Stimulated activated CD4-positive, alpha-beta T cell treated with anti-CD3 and anti-CD28 coated beads, Interleukin-1b, Interleukin-23, amount 100 ng/mL, for 48 hours (primary cell): ENCODE data around the gene CHSY3.

Source experiments
- DNase-seq: peaks from one replicate; pipeline ENCODE4 v3.0.0-alpha.2; 2020

CHSY3 gene

GRCh38 chr5:130032807-130033206 is 128.5 kb downstream of the CHSY3 start:
- DNase-seq = no peak

DNA sequence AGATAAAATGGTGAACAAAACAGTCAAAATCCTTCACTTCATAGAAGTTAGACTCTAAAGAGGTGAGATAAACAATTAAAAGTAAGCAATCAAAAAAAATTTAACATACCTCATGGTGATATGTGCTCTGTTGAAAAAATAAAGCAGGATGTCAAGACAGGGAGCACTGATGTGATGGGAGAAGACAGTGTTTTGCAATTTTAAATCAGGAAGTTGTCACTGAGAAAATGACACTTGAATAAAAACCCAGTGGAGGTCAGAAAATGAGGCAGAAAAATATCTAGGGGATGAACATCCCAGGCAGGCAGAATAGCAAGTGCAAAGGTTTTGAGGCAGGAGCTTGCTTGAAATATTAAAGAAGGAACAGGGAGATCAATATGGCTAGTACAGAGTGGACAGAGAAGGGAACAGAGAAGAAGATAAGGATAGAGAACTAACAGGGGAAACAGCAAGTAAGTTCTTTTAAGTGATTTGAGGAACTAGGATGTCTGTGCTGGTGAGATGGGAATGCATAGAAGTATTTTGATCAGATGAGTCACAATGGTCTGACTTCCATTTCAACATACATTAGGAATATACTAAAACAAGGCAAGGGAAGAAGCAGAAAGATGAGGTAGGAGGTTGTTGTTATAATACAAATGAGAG is 130.4 kb downstream of the CHSY3 start:
- DNase-seq = no peak

DNA sequence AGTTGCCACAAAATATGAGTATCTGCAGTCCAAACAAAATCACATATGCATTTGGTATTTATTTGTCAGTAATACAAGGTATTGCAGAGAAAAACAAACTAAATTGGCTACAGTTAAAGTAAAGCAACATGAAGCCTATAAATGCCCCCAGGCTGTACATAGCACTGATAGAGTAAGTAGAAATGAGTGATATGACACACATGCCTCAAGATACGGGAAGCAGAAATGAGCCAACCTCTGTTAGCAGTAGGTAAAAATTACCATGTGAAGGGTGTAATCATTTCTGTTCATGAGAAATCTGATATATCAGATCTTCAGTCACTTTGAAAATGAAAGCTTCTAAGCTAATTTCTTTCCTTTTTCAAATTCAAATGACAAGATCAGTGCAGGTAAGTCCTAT is 131.1 kb downstream of the CHSY3 start:
- no peak for DNase-seq

- no peak for DNase-seq
These were observed 133.6 kb downstream of the CHSY3 start for GRCh38 chr5:130037905-130038304.

GRCh38 chr5:130043834-130044233 is 139.6 kb downstream of the CHSY3 start:
- no peak for DNase-seq

- no peak for DNase-seq
These were observed 141.1 kb downstream of the CHSY3 start for GRCh38 chr5:130045334-130045733.

DNA sequence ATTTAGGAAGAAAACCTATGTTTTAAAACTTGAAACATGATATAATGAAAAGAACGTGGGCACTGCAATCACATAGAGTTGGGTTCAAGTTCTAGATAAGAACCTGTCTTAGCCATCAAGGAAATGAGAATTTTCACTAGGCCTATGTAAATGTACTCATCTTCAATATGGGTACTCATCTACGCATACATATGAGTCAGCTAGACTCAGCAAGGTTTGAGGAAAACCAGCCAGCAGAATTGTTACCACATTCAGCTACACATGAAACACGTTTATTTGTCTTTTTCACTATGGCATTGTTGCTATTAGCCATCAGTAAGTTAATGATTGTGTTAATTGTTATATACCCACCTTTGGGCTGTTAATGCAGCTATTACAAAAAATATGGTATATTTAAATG is 146.3 kb downstream of the CHSY3 start:
- DNase-seq = no peak

- DNase-seq = no peak
These were observed 148.5 kb downstream of the CHSY3 start for GRCh38 chr5:130052752-130053151.

DNA sequence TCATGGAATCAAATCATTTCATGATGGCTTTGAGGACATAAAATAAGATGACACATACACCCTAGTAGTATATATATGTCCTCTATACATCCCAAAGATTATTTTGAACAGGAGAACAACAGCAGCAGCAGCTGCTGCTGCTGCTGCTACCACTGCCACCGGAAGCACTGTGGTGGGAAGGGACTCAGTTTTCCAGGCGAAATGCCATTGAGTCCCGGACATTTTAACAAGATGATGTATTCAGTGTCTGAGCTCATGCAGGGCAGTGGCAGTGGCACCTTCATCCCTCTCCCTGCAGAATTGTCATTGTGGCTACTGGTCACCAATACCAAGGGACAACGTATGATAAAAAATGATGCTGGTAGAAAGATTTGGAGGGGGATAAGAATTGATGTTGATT is 151.3 kb downstream of the CHSY3 start:
- no peak for DNase-seq

DNA sequence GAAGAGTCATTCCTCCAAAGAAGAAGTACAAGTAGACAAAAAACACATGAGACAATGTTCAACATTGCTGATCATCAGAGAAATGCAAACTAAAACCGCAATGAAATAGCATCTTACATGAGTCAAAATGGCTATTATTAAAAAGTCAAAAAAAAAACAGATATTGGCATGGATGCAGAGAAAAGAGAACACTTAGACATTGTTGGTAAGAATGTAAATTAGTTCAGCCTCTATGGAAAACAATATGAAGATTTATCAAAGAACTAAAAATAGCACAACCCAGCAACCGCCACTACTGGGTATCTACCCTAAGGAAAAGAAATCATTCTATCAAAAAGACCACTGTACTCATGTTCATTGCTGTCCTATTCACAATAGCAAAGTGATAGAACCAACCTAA is 157.5 kb downstream of the CHSY3 start:
- no peak for DNase-seq

DNA sequence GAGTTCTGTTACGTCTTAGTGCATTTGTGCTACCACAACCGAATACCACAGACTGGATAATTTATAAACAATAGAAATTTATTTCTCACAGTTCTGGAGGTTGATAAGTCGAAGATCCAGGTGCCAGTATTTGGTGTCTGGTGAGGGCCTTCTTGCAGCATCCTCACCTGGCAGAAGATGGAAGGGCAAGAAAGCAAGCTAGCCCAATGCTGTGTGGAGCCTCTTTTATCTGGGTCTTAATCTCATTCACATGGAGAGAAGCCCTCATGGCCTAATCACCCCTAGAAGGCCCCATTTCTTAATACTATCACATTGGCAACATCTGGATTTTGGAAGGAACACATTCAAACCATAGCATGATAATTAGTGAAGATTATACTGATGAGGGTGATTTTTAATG is 159.3 kb downstream of the CHSY3 start:
- no peak for DNase-seq

DNA sequence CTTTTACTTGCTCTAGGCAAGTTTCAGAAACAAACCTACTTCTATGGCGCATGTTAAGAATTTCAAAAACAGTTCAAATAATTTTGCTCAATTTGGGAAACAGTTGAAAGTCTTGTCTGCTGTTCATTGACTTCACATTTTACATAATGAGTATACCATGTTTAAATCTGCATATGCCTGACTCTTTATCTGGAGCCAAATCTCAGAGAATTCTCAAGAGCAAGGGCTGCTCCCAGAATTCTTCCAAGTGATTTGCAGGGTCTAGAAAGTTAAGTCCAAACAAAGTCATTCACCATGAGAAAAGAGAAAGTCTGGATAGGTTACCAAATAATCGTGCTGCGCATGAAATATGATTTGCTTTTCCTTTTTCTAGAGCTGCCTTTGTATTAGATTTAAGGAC is 160.2 kb downstream of the CHSY3 start:
- DNase-seq = no peak

DNA sequence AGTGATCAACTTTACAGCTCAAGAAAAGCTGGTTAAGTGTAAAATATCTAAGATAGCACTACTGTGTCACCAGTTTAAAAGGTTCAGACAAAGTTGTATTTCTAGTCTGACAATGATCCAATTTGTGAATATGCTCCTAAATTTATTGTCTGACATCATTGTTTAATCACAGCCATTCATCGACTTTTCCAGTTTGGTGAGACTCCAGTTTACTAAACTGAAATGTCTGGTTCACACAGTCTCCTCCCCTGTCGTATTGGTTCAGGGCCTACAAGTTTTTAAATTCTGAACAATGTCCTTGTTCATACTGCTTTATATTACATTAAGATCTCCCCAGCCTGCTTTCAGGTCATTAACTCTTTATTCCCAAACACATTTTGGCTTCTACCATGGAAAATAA is 161.4 kb downstream of the CHSY3 start:
- no peak for DNase-seq

DNA sequence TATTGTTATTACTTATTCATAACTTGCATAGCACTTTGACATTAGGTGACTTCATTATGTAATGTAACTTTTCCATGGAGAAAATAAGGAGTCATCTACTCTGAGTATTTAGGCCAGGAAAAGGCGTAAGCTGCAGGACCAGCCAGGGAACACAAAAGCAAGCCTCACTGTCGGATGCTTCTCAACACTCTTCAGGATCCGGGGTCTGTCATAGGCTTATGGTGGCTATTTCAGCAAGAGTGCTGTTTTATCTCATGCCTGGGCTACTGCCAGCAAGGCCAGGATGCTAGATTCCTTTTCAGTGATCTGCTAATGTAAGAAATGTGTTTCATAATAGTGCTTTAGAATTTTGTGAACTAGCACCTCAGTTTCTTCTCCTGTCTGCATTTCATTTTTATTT is 162.4 kb downstream of the CHSY3 start:
- DNase-seq = no peak

DNA sequence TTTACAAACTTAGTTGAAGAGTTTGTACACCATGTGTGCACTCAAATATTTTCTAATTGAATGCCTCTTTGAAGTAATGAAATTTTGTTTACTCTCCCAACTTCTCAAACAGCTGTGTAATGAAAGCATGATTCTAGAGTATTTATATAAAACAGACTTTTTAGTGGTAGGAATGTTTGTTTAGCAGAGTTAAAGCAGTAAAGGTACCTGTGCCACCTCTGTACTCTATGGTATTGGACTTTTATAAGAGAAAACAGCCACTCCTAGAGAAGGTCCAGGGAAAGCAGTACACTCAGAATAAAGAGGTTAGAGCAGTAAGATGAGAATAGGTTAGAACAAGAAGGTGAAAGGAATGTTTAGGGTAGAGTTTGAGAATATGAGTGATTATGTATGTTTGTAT is 163.1 kb downstream of the CHSY3 start:
- no peak for DNase-seq

DNA sequence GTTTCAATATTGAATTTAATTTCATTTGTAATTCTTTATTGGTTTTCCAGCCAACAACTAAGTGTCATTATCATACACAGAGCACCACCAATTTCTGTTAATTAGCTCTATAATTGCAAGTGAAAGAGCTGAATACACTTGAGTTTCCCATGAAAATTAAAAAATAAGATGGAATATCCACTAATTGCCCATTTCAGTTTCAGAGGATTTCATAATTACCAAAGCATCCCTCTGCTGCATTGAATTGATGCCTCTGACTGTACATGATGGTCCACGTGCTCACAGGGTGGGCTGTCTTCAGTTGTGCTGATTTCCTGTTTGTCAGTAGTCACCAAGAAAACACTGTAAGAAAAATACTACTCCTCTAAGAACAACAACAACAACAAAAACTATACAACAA is 163.8 kb downstream of the CHSY3 start:
- no peak for DNase-seq

DNA sequence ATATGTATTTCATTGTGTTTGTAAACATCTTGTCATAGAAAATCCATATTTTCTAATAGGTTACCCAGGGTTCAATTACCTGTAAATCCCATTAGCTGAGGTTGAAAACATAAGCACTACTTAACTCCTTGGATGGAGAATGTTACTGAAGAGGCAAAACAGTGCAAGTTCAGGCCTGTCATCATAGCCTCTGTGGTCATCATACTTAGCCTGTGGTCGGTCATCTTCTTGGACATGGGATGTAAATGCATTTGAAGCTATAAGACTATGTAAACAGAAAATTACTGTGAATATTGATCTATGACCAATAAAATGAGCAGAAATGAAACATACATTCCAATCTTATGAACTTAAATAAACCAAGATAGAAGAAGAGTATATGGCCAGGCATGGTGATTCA is 164.7 kb downstream of the CHSY3 start:
- DNase-seq = no peak

GRCh38 chr5:130074820-130075219 is 170.6 kb downstream of the CHSY3 start:
- DNase-seq = no peak

DNA sequence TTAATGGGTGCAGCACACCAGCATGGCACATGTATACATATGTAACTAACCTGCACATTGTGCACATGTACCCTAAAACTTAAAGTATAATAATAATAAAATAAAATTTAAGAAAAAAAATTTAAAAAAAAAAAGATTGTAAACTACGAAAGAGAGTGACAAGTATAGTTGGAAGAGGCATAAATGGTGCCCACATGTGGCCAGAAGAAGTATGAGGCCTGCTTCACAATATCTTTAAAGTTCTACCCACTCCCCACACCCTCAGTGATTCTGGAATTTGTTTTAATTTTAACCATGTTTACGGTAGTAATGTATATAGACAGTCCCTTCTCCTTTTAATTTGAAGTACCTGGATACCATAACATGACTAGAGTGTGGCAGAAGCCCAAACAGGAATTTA is 172.7 kb downstream of the CHSY3 start:
- no peak for DNase-seq

- DNase-seq = no peak
These were observed 174.4 kb downstream of the CHSY3 start for GRCh38 chr5:130078661-130079060.

- DNase-seq = no peak
These were observed 186.5 kb downstream of the CHSY3 start for GRCh38 chr5:130090569-130091270.

DNA sequence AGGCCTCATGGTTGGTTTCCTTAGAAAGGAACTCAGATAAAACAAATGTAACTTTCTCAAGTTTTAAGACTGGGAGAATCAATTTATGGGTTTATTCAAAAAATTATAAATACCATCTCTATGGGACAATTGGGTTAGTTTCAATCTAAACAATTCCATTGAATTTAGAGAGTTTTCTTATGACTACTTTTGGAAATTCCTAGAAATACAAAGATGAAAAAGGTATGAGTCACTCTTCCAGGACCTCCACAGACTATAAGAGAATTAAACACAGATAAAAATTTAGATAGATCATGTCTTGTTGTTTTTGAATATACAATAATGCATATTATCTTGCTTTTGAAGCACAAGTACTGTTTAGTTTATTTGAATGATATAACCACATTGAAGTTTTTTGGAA is 188.7 kb downstream of the CHSY3 start:
- no peak for DNase-seq

- DNase-seq = no peak
These were observed 192.2 kb downstream of the CHSY3 start for GRCh38 chr5:130096483-130096882.

DNA sequence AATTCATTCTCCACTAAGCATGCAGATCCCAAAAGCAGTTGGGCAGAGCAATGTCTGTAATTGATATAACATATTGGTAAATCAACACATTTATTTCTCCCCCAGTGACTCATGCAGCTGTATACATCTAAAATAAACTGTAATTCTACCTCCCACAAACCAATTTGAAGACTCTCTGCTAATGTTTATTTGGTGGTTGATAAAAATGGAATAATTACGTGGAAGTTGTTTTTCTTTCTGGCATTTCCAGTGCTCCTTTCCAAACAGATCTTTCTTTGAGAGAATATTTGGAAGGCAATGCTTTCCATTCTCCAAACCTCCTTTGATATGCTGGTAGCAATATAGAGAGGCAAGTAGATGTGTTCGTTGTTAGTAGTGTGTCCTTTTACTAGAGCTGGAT is 194.7 kb downstream of the CHSY3 start:
- no peak for DNase-seq

DNA sequence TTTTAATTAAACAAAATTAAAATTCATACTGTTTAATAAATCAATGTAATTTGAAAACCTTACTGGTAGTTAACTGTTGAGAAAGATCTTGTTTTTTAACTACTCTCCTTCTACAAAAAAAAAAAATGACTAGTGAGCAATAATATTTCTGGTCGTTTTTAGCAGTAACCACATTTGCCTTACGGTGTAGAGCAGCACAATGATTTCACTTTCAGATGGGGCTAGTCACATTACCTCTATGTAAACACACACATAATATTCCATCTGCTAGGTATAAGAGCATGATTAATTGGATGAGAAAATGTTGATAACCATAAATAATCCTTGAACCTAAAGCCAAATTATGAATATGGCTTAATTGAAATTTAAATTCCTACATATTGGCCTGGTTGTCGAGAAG is 198.1 kb downstream of the CHSY3 start:
- DNase-seq = no peak
